Measurements from ENCODE around the gene SLC5A2.

The SLC5A2 gene

DNA sequence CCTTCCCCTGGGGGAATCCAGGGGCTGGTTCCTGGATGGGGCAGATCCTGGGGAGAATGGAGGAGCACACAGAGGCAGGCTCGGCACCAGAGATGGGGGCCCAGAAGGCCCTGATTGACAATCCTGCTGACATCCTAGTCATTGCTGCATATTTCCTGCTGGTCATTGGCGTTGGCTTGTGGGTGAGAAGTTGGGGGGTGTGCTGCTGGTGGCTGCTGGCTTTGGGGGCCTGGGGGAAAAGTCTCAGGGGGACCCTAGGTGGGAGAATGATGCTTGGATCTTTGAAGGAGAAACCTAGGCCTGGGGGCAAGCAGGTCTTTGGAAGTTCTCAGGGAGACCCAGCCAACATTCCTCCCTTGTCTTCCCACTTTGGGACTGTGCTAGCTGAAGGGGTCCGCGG, at the start of gene SLC5A2:
SLC5A2 (plus strand) TSS at position 43 of the 400 bp plus-strand sequence; CDS start at position 57, 14 bp downstream.
- TF ChIP-seq GATA3 (IDR thresholded peaks at IDR 0.05; ENCODE audit: low read depth, low read length) (no peak), GATA2 (IDR thresholded peaks at IDR 0.05; ENCODE audit: low read depth, low read length) (no peak)

DNA sequence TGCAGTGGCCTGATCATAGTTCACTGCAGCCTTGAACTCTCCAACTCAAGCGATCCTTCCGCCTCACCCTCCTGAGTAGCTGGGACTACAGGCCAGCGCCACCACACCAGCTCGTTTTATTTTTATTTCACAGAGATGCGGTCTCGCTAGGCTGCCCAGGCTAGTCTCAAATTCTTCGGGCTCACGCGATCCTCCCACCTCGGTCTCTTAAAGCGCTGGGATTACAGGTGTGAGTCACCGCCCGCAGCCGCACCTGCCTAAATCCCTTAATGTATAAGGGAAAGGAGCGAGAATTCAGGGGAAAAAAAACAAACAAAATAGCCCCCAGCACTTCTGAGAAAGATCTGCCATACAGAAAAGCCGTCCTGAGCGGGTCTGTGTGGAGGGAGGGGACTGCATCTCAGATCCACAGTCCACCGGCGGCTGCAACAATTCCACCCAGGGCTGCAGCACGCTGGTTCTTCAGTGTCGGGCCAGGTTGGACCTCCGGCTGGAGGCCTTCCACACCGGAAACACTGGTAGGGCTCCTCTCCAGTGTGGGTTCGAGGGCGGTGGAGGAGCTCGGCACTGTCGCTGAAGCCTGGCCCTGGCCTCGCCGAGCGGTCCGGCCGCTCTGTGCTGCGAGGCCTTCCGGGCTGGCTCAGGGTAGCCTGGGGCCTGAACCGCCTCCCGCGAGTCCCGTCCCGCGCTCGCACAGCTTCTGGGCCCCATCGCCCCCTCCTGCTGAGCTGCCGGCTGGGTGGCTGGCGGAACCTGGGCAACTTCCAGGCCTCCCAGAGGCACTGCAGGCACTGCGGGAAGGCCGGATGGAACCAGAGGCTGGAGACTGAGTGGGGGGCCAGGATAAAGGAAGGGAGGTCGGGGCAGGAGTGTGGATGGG, 47.3 kb upstream of the SLC5A2 start:
- TF ChIP-seq GATA3 (IDR thresholded peaks at IDR 0.05; ENCODE audit: low read depth, low read length) (no peak), GATA2 (IDR thresholded peaks at IDR 0.05; ENCODE audit: low read depth, low read length) (no peak)

- TF ChIP-seq GATA2 (IDR thresholded peaks at IDR 0.05; ENCODE audit: low read depth, low read length) (no peak), GATA3 (IDR thresholded peaks at IDR 0.05; ENCODE audit: low read depth, low read length) (no peak)
Observed at GRCh38 chr16:31436221-31437045, 46.5 kb upstream of the SLC5A2 start.

GRCh38 chr16:31438414-31438813, 44.5 kb upstream of the SLC5A2 start:
- TF ChIP-seq GATA2 (IDR thresholded peaks at IDR 0.05; ENCODE audit: low read depth, low read length) (no peak), GATA3 (IDR thresholded peaks at IDR 0.05; ENCODE audit: low read depth, low read length) (no peak)

- TF ChIP-seq GATA2 (IDR thresholded peaks at IDR 0.05; ENCODE audit: low read depth, low read length) (no peak), GATA3 (IDR thresholded peaks at IDR 0.05; ENCODE audit: low read depth, low read length) (no peak)
Observed at GRCh38 chr16:31439519-31439918, 43.4 kb upstream of the SLC5A2 start.

- TF ChIP-seq GATA3 (IDR thresholded peaks at IDR 0.05; ENCODE audit: low read depth, low read length) (no peak), GATA2 (IDR thresholded peaks at IDR 0.05; ENCODE audit: low read depth, low read length) (no peak)
Observed at GRCh38 chr16:31440516-31441184, 42.3 kb upstream of the SLC5A2 start.

DNA sequence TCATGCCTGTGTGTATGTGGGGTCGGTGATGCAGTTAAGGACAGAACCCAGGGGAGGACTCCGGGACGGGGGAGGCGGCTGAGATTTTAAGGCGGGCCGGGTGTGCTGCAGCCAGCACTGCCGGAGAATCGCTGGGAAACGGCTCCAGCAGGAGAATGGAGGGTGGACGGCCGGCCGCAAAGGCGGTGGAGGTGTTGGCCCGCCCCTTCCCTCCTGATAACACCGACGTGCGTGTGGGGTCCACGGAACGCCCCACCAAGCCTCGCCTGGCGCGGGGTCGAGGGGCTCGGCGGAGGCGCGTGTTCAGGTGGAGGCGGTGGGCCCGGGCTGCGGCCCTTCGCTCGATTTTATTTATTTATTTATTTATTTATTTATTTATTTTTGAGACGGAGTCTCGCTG, 41.0 kb upstream of the SLC5A2 start:
- TF ChIP-seq GATA3 (IDR thresholded peaks at IDR 0.05; ENCODE audit: low read depth, low read length) (no peak), GATA2 (IDR thresholded peaks at IDR 0.05; ENCODE audit: low read depth, low read length) (no peak)

- no peak for TF ChIP-seq GATA3 (IDR thresholded peaks at IDR 0.05; ENCODE audit: low read depth, low read length)
- no peak for TF ChIP-seq GATA2 (IDR thresholded peaks at IDR 0.05; ENCODE audit: low read depth, low read length)
Observed at GRCh38 chr16:31451201-31451600, 31.7 kb upstream of the SLC5A2 start.

DNA sequence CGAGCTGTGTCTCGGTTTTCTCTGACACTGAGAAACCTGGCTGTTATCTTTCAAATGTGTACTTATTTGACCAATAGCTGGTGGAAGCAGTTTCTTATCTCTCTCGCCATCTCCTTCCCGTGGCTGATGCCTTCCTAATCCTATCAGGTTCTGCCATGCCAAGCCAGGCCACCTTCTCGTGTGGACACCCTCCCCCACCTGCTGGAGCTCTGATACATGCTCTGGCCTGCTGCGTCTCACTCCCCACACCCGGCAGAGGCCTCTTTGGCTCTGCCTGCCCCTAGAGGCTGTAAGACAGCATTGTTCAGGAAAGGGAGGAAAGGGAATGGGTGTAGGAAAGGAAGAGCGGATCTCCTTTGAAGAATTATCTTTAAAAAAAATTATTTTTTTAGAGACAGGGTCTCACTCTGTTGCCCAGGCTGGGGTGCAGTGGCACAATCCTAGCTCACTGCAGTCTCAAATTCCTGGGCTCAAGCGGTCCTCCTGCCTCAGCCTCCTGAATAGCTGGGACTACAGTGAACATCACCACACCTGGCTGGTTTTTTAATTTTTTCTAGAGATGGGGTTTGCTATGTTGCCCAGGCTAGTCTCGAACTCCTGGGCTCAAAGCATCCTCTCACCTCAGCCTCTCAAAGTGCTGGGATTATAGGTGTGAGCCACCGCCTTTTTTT, 31.1 kb upstream of the SLC5A2 start:
- TF ChIP-seq GATA2 (IDR thresholded peaks at IDR 0.05; ENCODE audit: low read depth, low read length) (peak; percentile 88), GATA3 (IDR thresholded peaks at IDR 0.05; ENCODE audit: low read depth, low read length) (no peak)

GRCh38 chr16:31452631-31453106, 30.3 kb upstream of the SLC5A2 start:
- no peak for TF ChIP-seq GATA2 (IDR thresholded peaks at IDR 0.05; ENCODE audit: low read depth, low read length)
- no peak for TF ChIP-seq GATA3 (IDR thresholded peaks at IDR 0.05; ENCODE audit: low read depth, low read length)

DNA sequence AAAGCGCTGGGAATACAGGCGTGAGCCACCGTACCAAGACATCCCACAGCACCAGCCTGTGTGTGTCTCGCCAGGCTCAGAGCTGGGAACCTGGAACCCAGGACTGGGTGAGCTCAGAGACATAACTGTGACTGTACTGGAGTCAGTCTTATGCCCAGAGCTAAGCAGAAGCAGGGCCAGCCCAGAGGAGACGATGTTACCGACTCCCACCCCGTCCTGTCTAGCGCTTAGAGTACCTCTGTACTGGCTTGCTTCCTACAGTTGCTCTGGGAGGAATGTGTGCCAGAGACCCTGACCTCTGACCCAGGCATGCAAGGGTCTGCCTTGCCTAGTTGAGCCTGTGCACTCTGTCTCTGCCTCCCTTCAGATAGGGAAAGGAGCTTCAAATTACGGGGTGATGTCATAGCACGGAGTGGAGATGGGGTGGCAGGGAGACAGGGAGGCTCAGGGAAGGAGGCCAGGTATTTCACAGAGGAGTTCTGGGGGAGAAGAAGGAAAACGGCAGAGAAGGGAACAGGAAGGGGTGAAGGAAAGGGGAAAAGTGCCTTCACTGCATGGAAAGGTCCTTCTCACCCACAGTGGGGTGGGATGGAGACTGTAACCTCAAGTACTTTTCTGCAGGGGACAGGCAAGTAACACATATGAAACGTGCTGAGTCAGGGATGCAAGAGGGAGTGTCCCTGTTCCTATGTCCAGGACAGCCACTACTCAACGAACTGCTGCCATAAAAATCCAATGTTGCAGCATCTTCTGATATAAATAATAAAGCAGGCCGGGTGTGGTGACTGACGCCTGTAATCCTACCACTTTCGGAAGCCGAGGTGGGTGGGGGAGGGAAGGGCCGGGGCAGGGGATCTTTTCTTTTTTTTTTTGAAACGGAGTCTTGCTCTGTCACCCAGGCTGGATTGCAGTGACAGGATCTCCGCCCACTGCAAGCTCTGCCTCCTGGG, 29.4 kb upstream of the SLC5A2 start:
- TF ChIP-seq GATA3 (IDR thresholded peaks at IDR 0.05; ENCODE audit: low read depth, low read length) (no peak), GATA2 (IDR thresholded peaks at IDR 0.05; ENCODE audit: low read depth, low read length) (no peak)

GRCh38 chr16:31455601-31456314, 27.2 kb upstream of the SLC5A2 start:
- TF ChIP-seq GATA3 (IDR thresholded peaks at IDR 0.05; ENCODE audit: low read depth, low read length) (no peak), GATA2 (IDR thresholded peaks at IDR 0.05; ENCODE audit: low read depth, low read length) (no peak)

Data from SH-SY5Y (cell line).